GM19395 (cell line): ENCODE measurements around the gene MEG3.

Experiments
- ATAC-seq: cut with Tn5 transposase; IDR thresholded peaks from one replicate; pipeline ENCODE4 v1.9.1; 2021; ENCODE audit warnings: mild to moderate bottlenecking, moderate library complexity; ENCODE audit not compliant: unreplicated experiment

MEG3 gene

GRCh38 chr14:100907240-100907639 lies 81.3 kb downstream of the MEG3 start:
- no peak for ATAC-seq

GRCh38 chr14:100909439-100909838 lies 83.5 kb downstream of the MEG3 start:
- ATAC-seq = no peak
